ENCODE results near the gene FAM98C.
A peak's percentile ranks its signal among the peaks of the same experiment; 100 is the strongest.

Gene FAM98C

GRCh38 chr19:38386300-38386970, 16.5 kb upstream of the FAM98C start:
- DNase-seq (ENCODE audit: low read depth), result no peak
- TF ChIP-seq CTCF (conservative IDR thresholded peaks at IDR 0.05; ENCODE audit: low read length), result no peak
- no peak overlapping the region for H3K4me3 ChIP-seq (ENCODE audit: low read length)

GRCh38 chr19:38386971-38387549, 15.8 kb upstream of the FAM98C start:
- no peak for DNase-seq (ENCODE audit: low read depth)
- peak overlapping the region; percentile 83 for H3K4me3 ChIP-seq (ENCODE audit: low read length)
- TF ChIP-seq CTCF (conservative IDR thresholded peaks at IDR 0.05; ENCODE audit: low read length), result no peak

GRCh38 chr19:38387550-38388348, 15.1 kb upstream of the FAM98C start, which contains the start of gene GGN:
GGN (minus strand) TSS chr19:38388034; CDS start chr19:38387261, 773 bp downstream.
- peak within 1 kb of the TSS; percentile 83 for H3K4me3 ChIP-seq (ENCODE audit: low read length)
- DNase-seq (ENCODE audit: low read depth), result peak; percentile 90
- no peak for TF ChIP-seq CTCF (conservative IDR thresholded peaks at IDR 0.05; ENCODE audit: low read length)

- TF ChIP-seq CTCF (conservative IDR thresholded peaks at IDR 0.05; ENCODE audit: low read length), result no peak
- peak; percentile 61 for DNase-seq (ENCODE audit: low read depth)
- H3K4me3 ChIP-seq (ENCODE audit: low read length), result peak within 1 kb of the TSS; percentile 83
Measured at GRCh38 chr19:38388349-38389100, 14.4 kb upstream of the FAM98C start, which contains the start of gene SPRED3. SPRED3 (plus strand) TSS chr19:38388697; CDS start chr19:38390303, 1,606 bp downstream.

- peak; percentile 69 for DNase-seq (ENCODE audit: low read depth)
- TF ChIP-seq CTCF (conservative IDR thresholded peaks at IDR 0.05; ENCODE audit: low read length), result no peak
- H3K4me3 ChIP-seq (ENCODE audit: low read length), result peak overlapping the region; percentile 83
Measured at GRCh38 chr19:38389101-38389925, 13.6 kb upstream of the FAM98C start.
